Kidney epithelial cell (primary cell): Measurements from ENCODE around the gene TMCO1. TPM values are rescaled to one million over a fixed set of nuclear protein-coding genes. Genes with fewer than 3 reads are reported as not detected.
"Not testable (repeated sequence)": the region's sequence is repeated elsewhere in the genome, so short reads cannot be mapped to it uniquely, and the experiment has no call there.

ENCODE experiments used
- DNase-seq: peaks from one replicate; pipeline ENCODE4 v3.0.0-alpha.2; 2010; ENCODE audit warnings: low read depth
- H3K27me3 ChIP-seq: 2 replicates; pipeline ENCODE4 v1.6.0; 2011; ENCODE audit warnings: low read length; ENCODE audit not compliant: control insufficient read depth, insufficient read depth
- H3K36me3 ChIP-seq: 2 replicates; pipeline ENCODE4 v1.5.1; 2011; ENCODE audit warnings: low read length; ENCODE audit not compliant: control insufficient read depth, insufficient read depth
- H3K4me3 ChIP-seq: 2 replicates; pipeline ENCODE4 v1.5.1; 2011; ENCODE audit warnings: low read depth, mild to moderate bottlenecking, control low read depth, low read length
- total RNA-seq: library from RNA; depleted of rRNA; stranded (reverse); fragments of >200 nt; gene quantifications from 2 replicates; pipeline ENCODE4 v1.2.3, GENCODE V29; 2015
- TF ChIP-seq, protein P1 (sequence below): IDR thresholded peaks from 2 replicates; pipeline ENCODE4 v1.5.1; 2011; ENCODE audit warnings: mild to moderate bottlenecking, moderate library complexity, low read length, control low read depth, inconsistent platforms; ENCODE audit not compliant: insufficient read depth, poor library complexity, severe bottlenecking

Gene TMCO1
- total RNA-seq, 1 donor from 2014 or later: 87.2 TPM

- Histone ChIP-seq H3K36me3 (no peaks in the 10 kb centered on the region), H3K27me3 (no peaks in the 10 kb centered on the region), H3K4me3 (no peak overlapping the region)
- TF ChIP-seq, protein P1, sequence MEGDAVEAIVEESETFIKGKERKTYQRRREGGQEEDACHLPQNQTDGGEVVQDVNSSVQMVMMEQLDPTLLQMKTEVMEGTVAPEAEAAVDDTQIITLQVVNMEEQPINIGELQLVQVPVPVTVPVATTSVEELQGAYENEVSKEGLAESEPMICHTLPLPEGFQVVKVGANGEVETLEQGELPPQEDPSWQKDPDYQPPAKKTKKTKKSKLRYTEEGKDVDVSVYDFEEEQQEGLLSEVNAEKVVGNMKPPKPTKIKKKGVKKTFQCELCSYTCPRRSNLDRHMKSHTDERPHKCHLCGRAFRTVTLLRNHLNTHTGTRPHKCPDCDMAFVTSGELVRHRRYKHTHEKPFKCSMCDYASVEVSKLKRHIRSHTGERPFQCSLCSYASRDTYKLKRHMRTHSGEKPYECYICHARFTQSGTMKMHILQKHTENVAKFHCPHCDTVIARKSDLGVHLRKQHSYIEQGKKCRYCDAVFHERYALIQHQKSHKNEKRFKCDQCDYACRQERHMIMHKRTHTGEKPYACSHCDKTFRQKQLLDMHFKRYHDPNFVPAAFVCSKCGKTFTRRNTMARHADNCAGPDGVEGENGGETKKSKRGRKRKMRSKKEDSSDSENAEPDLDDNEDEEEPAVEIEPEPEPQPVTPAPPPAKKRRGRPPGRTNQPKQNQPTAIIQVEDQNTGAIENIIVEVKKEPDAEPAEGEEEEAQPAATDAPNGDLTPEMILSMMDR: no peak
- DNase-seq: no peak
Measured at GRCh38 chr1:165753934-165754333, 14.7 kb downstream of the TMCO1 start.

DNA sequence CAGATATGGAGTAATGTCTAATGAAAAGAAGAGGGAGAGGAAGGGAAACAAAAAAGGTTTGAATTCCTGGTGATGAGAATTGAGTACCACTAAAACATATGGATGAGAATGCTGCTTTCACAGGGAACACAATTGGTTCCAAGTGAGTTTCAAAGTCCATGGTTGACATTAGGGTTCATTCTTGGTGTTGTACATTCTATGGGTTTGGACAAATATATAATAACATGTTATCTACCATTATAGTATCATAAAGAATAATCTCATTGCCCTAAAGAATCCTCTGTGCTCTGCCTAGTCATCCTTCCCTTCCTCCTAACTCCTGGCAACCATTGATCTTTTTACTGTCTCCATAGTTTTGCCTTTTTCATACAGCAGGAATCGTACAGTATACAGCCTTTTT lies 20.1 kb downstream of the TMCO1 start:
- no peaks in the 10 kb centered on the region for H3K36me3 ChIP-seq
- no peak for DNase-seq
- TF ChIP-seq, protein P1: no peak
- H3K4me3 ChIP-seq: no peak overlapping the region
- no peaks in the 10 kb centered on the region for H3K27me3 ChIP-seq

DNA sequence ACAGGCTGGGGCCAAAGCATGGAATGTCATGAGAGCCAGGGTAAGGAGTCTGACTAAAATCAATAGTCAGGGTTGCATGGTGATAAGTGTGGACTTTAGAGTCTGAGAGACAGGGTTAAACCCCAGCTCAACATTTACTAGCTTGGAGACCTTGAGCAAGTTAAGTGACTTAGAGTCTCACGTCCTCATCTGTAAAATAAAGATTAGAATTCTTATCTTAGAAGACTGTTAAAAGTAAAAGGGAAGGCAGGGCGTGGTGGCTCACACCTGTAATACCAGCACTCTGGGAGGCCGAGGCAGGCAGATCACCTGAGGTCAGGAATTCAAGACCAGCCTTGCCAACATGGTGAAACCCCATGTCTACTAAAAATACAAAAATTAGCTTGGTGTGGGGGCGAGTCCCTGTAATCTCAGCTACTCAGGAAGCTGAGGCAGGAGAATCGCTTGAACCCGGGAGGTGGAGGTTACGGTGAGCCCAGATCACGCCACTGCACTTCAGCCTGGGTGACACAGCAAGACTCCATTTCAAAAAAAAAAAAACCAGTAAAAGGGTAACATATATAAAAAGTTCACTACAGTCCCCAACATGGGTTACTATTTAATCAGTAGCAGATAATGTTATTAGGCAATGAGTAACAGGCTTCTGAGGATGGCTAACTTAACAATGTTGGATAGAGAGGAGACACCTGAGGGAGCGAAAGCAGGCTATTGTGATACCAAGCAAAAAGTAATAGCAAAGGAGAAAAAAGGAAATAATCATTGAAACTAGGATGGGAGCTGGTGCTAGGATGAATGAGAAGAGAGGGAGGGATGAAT lies 20.8 kb downstream of the TMCO1 start:
- H3K36me3 ChIP-seq: no peaks in the 10 kb centered on the region
- TF ChIP-seq, protein P1: no peak

DNA sequence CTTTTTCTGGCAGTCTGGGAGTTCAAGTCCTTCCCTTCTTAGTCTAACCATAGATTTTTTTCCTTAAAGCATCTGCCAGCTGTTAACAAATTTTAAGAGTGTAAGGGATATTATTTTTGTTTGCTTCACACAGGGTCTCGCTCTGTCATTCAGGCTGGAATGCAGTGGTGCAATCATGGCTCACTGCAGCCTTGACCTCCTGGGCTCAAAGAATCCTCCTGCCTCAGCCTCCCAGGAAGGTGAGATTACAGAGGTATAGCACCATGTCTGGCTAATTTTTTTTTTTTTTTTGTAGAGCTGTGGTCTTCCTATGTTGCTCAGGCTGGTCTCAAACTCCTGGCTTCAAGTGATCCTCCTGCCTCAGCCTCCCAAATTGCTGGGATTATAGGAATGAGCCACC lies 23.8 kb downstream of the TMCO1 start:
- H3K4me3 ChIP-seq, H3K27me3 ChIP-seq, DNase-seq, H3K36me3 ChIP-seq: not testable (repeated sequence)

More for the DNA sequence above, 20.8 kb downstream of the TMCO1 start:
- Histone ChIP-seq H3K27me3 (no peaks in the 10 kb centered on the region), H3K4me3 (no peak overlapping the region)
- DNase-seq: no peak

DNA sequence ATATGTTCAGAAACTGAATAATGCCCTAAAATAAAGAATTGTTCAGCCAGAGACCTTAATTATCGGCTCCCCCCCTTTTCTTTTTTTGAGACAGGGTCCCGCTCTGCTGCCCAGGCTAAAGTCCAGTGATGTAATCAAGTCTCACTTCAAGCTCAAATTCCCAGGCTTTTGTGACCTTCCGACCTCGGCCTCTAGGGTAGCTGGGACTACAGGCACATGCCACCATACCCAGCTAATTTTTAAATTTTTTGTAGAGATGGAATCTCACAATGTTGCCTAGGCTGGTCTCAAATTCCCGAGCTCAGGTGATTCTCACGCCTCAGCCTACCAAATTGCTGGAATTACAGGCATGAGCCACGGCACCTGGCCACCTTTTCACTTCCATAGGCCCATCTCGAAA lies 26.5 kb downstream of the TMCO1 start:
- TF ChIP-seq, protein P1: no peak
- DNase-seq: no peak
- H3K27me3 ChIP-seq: no peaks in the 10 kb centered on the region
- peaks cover 1% of the 10 kb centered on the region for H3K36me3 ChIP-seq
- H3K4me3 ChIP-seq: no peak overlapping the region

- TF ChIP-seq, protein P1: no peak
- Histone ChIP-seq H3K4me3 (no peak overlapping the region), H3K27me3 (no peaks in the 10 kb centered on the region), H3K36me3 (peaks cover 3% of the 10 kb centered on the region)
- no peak for DNase-seq
Measured at GRCh38 chr1:165738794-165739193, 29.9 kb downstream of the TMCO1 start.
